ENCODE measurements around the gene FSIP2.
"Not testable (repeated sequence)": the region's sequence is repeated elsewhere in the genome, so short reads cannot be mapped to it uniquely, and the experiment has no call there.

FSIP2 gene

DNA sequence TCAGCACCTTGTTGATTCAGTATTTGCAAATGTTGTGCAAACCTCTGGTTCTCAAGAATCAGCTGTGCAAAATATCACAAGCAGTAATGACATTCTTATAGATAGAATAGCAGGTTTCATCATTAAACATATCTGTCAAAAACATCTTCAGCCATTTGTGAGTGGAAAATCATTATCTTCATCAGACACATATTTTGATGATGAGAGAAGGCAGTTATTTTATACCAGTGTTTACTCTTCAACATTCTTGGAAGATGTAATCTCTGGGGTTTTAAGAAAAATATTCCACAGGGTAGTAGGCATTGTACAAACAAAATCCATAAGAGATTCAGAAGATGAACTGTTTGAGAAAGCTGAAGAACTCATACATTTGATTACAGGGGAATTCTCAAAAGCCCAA is 64.3 kb downstream of the FSIP2 start:
- no peak for DNase-seq (ENCODE audit: low read depth)

DNA sequence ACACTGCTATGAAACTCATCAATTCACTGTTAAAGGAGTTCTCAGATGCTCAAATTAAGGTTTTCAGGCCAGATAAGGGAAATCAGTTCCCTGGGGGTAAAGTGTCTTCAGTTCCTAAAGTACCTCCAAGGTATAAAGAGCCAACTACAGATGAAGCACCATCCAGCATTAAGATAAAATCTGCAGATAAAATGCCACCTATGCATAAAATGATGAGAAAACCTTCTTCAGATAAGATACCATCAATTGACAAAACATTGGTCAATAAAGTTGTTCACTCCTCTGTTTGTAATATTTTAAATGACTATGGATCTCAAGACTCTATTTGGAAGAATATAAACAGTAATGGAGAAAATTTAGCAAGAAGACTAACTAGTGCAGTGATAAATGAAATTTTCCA is 68.2 kb downstream of the FSIP2 start:
- no peak for DNase-seq (ENCODE audit: low read depth)

DNA sequence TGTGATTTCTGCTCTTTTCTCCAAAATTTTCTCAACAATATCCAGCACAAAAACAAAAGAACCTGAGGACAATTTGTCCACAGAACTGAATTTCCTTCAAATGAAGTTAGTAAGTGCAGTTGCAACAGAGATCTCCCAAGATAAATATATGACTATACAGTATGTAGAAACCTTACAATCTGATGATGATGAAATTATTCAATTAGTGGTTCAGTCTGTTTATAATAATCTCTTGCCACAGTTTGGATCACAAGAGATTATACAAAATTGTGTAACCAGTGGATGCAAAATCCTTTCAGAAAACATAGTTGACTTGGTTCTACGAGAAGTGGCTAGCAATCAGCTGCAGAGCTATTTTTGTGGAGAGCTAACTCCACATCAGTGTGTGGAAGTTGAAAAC is 68.7 kb downstream of the FSIP2 start:
- DNase-seq (ENCODE audit: low read depth): no peak

DNA sequence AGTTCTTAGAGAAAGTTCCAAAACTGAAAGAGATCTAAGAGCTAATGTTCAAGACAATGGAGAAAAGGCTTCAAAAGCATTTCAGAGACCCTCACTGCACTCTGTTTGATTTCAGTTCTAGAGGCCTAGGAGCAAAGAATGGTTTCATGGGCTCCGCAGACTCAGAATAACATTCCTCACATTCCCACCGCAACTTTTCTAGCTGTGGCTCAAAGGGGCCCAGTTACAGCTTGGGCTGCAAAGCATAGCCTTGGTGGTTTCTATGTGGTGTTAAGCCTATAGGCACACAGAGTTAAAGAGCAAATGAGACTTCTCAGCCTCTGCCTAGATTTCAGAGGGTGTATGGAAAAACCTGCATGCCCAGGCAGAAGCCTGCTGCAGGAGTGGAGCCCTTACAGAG is 73.0 kb downstream of the FSIP2 start:
- DNase-seq (ENCODE audit: low read depth): no peak

- no peak for DNase-seq (ENCODE audit: low read depth)
Measured at GRCh38 chr2:185813707-185814106, 75.1 kb downstream of the FSIP2 start.

- DNase-seq (ENCODE audit: low read depth): no peak
Measured at GRCh38 chr2:185817991-185818390, 79.4 kb downstream of the FSIP2 start.

DNA sequence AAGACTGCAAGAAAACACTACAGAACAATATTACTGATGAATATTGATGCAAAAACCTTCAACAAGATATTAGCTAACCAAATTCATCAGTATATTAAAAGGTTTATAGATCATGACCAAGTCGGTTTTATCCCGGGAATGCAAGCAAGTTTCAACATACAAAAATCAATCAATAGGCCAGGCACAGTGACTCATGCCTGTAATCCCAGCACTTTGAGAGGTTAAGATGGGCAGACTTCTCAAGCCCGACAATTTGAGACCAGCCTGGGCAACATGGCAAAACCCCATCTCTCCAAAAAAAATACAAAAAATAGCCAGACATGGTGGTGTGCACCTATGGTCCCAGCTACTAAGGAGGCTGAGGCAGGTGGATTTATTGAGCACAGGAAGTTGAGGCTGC is 82.9 kb downstream of the FSIP2 start:
- DNase-seq (ENCODE audit: low read depth): no peak

DNA sequence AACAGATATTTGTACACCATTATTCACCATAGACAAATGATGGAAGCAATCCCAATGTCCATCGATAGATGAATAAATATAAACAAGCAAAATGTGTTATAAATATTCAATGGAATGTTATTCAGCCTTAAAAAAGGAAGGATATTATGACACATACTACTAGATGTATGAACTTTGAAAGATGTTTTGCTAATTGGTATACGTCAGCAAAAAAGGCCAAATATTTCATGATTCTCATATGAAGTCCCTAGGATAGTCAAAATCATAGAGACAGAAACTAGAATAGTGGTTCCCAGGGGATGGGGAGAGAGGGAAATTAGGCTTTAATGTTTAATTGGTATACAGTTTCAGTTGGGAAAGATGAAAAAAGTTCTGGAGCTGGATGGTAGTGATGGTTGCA is 85.2 kb downstream of the FSIP2 start:
- DNase-seq (ENCODE audit: low read depth): no peak

DNA sequence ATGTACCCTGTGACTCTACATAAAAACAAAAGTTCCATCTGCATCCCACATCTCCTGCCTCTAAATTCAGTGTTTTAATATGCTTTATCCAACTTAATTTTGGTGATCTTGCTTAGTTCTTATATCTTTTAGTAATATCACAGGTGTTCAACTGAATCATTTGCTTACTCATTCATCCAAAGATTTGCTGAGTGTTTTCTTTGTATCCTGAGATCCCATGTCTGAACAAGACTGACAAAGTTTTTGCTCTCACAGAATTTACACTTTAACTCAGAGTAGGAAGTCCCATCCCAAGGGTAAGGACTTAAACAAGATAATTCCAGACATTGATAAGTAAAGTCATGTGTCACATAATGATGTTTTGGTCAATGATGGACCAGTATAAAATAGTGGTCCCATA is 87.0 kb downstream of the FSIP2 start:
- no peak for DNase-seq (ENCODE audit: low read depth)

GRCh38 chr2:185828326-185828725 is 89.7 kb downstream of the FSIP2 start:
- DNase-seq (ENCODE audit: low read depth): no peak

GRCh38 chr2:185833864-185834263 is 95.3 kb downstream of the FSIP2 start:
- no peak for DNase-seq (ENCODE audit: low read depth)

DNA sequence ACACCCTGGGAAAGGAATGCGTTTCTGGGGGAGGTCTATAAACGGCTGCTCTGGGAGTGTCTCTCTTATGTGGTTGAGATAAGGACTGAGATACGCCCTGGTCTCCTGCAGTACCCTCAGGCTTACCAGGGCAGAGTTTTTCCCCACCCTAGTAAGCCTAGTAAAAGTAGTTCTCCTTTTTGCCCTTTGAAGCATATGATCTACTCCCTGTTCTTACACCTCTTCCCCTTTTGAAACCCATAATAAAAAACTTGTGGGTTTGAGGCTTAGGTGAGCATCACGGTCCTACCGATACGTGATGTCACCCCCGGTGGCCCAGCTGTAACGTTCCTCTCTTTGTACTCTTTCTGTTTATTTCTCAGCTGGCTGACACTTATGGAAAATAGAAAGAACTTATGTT is 97.4 kb downstream of the FSIP2 start:
- no peak for DNase-seq (ENCODE audit: low read depth)

GRCh38 chr2:185854885-185855284 is 116.3 kb downstream of the FSIP2 start:
- no peak for DNase-seq (ENCODE audit: low read depth)

GRCh38 chr2:185857691-185858090 is 119.1 kb downstream of the FSIP2 start:
- DNase-seq (ENCODE audit: low read depth): no peak

DNA sequence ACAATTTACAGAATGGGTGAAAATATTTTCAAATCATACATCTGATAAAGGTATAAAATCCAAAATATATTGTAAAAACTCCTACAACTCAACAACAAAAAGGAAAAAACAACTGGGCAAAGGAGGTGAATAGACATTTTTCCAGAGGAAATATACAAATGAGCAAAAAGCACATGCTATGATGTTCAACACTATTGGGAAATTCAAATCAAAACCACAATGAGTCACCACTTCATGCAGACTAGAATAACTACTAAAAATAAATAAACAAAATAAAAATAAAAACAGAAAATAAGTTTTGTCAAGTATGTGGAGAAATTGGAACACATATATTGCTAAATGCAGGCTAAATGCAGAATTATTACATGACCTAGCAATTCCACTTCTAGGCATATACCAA is 120.9 kb downstream of the FSIP2 start:
- no peak for DNase-seq (ENCODE audit: low read depth)

- no peak for DNase-seq (ENCODE audit: low read depth)
Measured at GRCh38 chr2:185860321-185860720, 121.7 kb downstream of the FSIP2 start.

DNA sequence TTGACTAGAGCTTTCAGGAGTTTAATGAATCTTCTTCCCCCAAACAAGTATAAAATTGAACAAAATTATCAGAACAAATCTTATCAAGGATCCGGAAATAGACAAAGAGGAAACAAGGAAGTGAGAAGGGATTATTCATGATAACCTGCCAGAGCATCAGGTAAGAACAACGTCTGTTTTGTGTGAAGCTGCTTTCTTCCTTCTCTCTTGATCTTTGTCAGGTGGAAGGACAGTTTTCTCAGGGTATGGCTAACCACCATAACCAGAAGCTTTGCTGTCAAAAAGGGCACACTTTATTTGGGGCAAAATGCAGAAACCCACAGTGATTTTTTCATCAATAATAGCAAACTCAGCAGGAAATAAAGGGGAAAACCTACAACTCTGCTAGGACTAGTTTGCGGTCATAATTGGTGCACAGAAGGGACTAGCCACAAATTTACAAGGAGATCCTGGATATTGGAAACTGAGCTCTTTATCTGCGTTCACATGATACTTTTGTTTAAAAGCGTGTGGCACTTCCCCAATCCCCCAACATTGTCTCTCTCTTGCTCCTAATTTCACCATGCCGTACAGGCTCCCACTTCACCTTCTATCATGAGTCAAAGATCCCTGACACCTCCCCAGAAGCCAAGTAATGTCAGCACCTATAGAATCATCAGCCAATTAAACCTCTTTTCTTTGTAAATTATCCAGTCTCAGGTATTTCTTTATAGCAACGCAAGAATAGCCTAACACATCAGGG is 124.2 kb downstream of the FSIP2 start:
- DNase-seq (ENCODE audit: low read depth): no peak

DNA sequence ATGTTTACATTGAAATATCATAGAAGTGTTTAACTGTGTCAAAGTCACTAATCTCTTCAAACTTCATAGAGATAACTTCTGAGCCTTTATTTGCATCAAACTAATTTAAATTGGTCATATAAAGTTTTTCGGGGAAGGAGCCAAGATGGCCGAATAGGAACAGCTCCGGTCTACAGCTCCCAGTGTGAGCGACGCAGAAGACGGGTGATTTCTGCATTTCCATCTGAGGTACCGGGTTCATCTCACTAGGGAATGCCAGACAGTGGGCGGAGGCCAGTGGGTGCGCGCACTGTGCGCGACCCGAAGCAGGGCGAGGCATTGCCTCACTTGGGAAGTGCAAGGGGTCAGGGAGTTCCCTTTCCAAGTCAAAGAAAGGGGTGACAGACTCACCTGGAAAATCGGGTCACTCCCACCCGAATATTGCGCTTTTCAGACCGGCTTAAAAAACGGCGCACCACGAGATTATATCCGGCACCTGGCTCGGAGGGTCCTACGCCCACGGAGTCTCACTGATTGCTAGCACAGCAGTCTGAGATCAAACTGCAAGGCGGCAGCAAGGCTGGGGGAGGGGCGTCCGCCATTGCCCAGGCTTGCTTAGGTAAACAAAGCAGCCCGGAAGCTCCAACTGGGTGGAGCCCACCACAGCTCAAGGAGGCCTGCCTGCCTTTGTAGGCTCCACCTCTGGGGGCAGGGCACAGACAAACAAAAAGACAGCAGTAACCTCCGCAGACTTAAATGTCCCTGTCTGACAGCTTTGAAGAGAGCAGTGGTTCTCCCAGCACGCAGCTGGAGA is 126.1 kb downstream of the FSIP2 start:
- not testable (repeated sequence) for DNase-seq (ENCODE audit: low read depth)

GRCh38 chr2:185875136-185875931 is 136.7 kb downstream of the FSIP2 start:
- no peak for DNase-seq (ENCODE audit: low read depth)

DNA sequence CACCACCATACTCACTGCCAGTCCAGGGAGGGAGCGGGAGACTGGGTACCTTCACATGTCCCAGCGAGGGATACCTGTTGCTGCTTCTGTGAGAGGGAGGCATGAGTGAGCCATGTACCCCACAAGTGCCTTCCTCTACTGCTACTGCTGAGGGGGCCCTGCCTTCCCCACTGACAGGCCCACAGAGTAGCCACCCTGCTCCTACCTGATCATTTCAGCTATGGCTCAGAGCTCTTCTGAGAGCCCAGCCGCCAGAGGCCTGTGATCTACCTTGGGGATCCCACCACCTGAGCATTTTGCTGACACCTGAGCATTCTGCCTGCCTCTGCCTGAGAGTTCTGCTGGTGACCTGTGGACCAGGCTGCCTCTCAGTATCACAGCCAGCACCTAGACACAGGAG is 137.6 kb downstream of the FSIP2 start:
- DNase-seq (ENCODE audit: low read depth): no peak

GRCh38 chr2:185880396-185880795 is 141.8 kb downstream of the FSIP2 start:
- DNase-seq (ENCODE audit: low read depth): no peak

All from GM04503 (cell line).